K562 (cell line): ENCODE results near the gene UBL3. TPM values are rescaled to one million over a fixed set of nuclear protein-coding genes. Genes with fewer than 3 reads are reported as not detected.

Experiments
- ATAC-seq: fragments of 200-7000 bp; cut with Tn5 transposase; 3 replicates; pipeline ENCODE4 v1.9.1; 2020; ENCODE audit warnings: moderate library complexity
- BruUV-seq: library from RNA; stranded (reverse); fragments of 400-500 nt; replicated peaks from 2 replicates; lab custom pipeline; 2021; lab: Mats Ljungman, UMichigan
- CTCF ChIA-PET: fragments of 300-600 bp; formaldehyde crosslinking; extraction: SDS; loops from one replicate; lab custom pipeline; 2021; ENCODE audit warnings: low intra/inter-chr PET ratio; lab: Yijun Ruan, JAX
- POLR2A ChIA-PET: fragments of 300-600, 350-650 bp; sonication (Branson Sonifier 250); formaldehyde crosslinking; extraction: SDS; loops from one replicate; lab custom pipeline; 2021; ENCODE audit warnings: antibody characterized with exemption, inconsistent platforms; lab: Yijun Ruan, JAX
- DNase-seq, 4 experiments: peaks; one replicate each; pipeline versions ENCODE4 v3.0.0 to v3.0.0-alpha.2; 2011 to 2018; ENCODE audit warnings: low spot score in 3 of 4, mixed read lengths in 3 of 4; ENCODE audit errors: extremely low read depth in 1 of 4
- FAIRE-seq: peaks from 2 replicates; lab custom pipeline; 2011; peaks lifted over from hg19 to GRCh38; lab: Jason Lieb, UNC
- H2AFZ ChIP-seq: 2 replicates; pipeline ENCODE4 v1.6.0; 2011; ENCODE audit warnings: low read depth, low read length, control low read depth, inconsistent platforms
- H3K27ac ChIP-seq: fragments of 200-600 bp; 3 replicates; pipeline ENCODE4 v1.8.0; 2011; ENCODE audit warnings: low read depth, mild to moderate bottlenecking, control low read depth, inconsistent platforms, low read length, moderate library complexity, mixed read lengths; ENCODE audit errors: extremely low read depth
- H3K27me3 ChIP-seq, 2 experiments: fragments of 300-600 bp in 1 of 2; 2 replicates in 1 of 2; 3 replicates in 1 of 2; pipeline versions ENCODE4 v1.6.0 to v1.8.0; 2011; ENCODE audit warnings: inconsistent platforms in 2 of 2, low read length in 2 of 2, mild to moderate bottlenecking in 1 of 2, mixed read lengths in 1 of 2, moderate library complexity in 1 of 2; ENCODE audit not compliant: control insufficient read depth in 2 of 2, insufficient read depth in 2 of 2
- H3K36me3 ChIP-seq: fragments of 300-600 bp; 3 replicates; pipeline ENCODE4 v1.8.0; 2011; ENCODE audit warnings: mild to moderate bottlenecking, low read length, inconsistent platforms; ENCODE audit not compliant: control insufficient read depth, insufficient read depth
- H3K4me1 ChIP-seq, 2 experiments: fragments of 200-600 bp in 1 of 2; replicated peaks in 1 of 2; 2 replicates in 1 of 2; 3 replicates in 1 of 2; pipeline versions ENCODE4 v1.5.1 to v1.8.0; 2011; ENCODE audit warnings: inconsistent platforms in 2 of 2, low read length in 2 of 2, mild to moderate bottlenecking in 1 of 2, mixed read lengths in 1 of 2, moderate library complexity in 1 of 2; ENCODE audit not compliant: control insufficient read depth in 2 of 2, insufficient read depth in 2 of 2
- H3K4me2 ChIP-seq: 2 replicates; pipeline ENCODE4 v1.6.1; 2011; ENCODE audit warnings: low read length, control low read depth, inconsistent platforms, mixed read lengths; ENCODE audit not compliant: insufficient read depth
- H3K4me3 ChIP-seq: fragments of 200-600 bp; sonication (generic), shearing (Covaris generic); 2 replicates; pipeline ENCODE4 v1.5.1; 2016; ENCODE audit warnings: control low read depth, inconsistent platforms
- H3K79me2 ChIP-seq: fragments of 200-600 bp; 3 replicates; pipeline ENCODE4 v1.8.0; 2011; ENCODE audit warnings: low read length, inconsistent platforms; ENCODE audit not compliant: control insufficient read depth, insufficient read depth
- H3K9ac ChIP-seq, 2 experiments: 2 replicates each; pipeline versions ENCODE4 v1.6.0 to v1.6.1; 2011; ENCODE audit warnings: low read depth in 2 of 2, low read length in 2 of 2, control low read depth in 1 of 2, inconsistent platforms in 1 of 2, mild to moderate bottlenecking in 1 of 2, mixed read lengths in 1 of 2; ENCODE audit not compliant: insufficient read depth in 1 of 2
- H3K9me1 ChIP-seq: one replicate; pipeline ENCODE4 v1.6.0; 2011; ENCODE audit warnings: inconsistent platforms, mild to moderate bottlenecking, low read length, moderate library complexity; ENCODE audit not compliant: control insufficient read depth, insufficient read depth
- H3K9me3 ChIP-seq: replicated peaks from 2 replicates; pipeline ENCODE4 v1.5.1; 2011; ENCODE audit warnings: low read depth, low read length, inconsistent platforms; ENCODE audit not compliant: control insufficient read depth, insufficient read depth
- H4K20me1 ChIP-seq: replicated peaks from 2 replicates; pipeline ENCODE4 v1.6.1; 2011; ENCODE audit warnings: low read length, inconsistent platforms, mixed read lengths; ENCODE audit not compliant: control insufficient read depth, insufficient read depth
- ATF1 ChIP-seq, 2 experiments: fragments of 450-650 bp in 1 of 2; IDR thresholded peaks; 2 replicates each; pipeline ENCODE4 v1.6.1; 2016; ENCODE audit warnings: missing compliant biosample characterization in 1 of 2, missing genetic modification characterization in 1 of 2
- BDP1 ChIP-seq: IDR thresholded peaks from 3 replicates; pipeline ENCODE4 v1.6.1; 2011; ENCODE audit not compliant: insufficient read length, insufficient read depth
- CAMTA2 ChIP-seq: fragments of 250-450 bp; sonication (Bioruptor Pico); conservative IDR thresholded peaks from 2 replicates; pipeline ENCODE4 v1.5.1; 2022
- CEBPG ChIP-seq, 3 experiments: fragments of 200-800 bp in 1 of 3; sonication (Bioruptor generic) in 1 of 3; sonication (generic) in 1 of 3; formaldehyde crosslinking in 1 of 3; IDR thresholded peaks in 2 of 3; conservative IDR thresholded peaks in 1 of 3; 2 replicates each; pipeline versions ENCODE4 v1.6.1 to v1.8.0; 2016 to 2022; ENCODE audit warnings: missing compliant biosample characterization in 2 of 3, missing genetic modification characterization in 2 of 3, mild to moderate bottlenecking in 1 of 3, missing genetic modification reagents in 1 of 3
- CUX1 ChIP-seq: fragments of 200-800 bp; sonication (Bioruptor generic); IDR thresholded peaks from 2 replicates; pipeline ENCODE4 v1.6.1; 2016; ENCODE audit warnings: missing genetic modification characterization, missing compliant biosample characterization
- HDAC3 ChIP-seq: fragments of 450-650 bp; IDR thresholded peaks from 2 replicates; pipeline ENCODE4 v1.6.1; 2018; ENCODE audit warnings: borderline replicate concordance, mild to moderate bottlenecking, moderate library complexity; ENCODE audit not compliant: partially characterized antibody
- NCOA6 ChIP-seq: fragments of 450-650 bp; IDR thresholded peaks from 2 replicates; pipeline ENCODE4 v1.6.1; 2017; ENCODE audit warnings: mild to moderate bottlenecking
- RFX1 ChIP-seq: fragments of 450-650 bp; IDR thresholded peaks from 2 replicates; pipeline ENCODE4 v1.6.1; 2016; ENCODE audit warnings: mild to moderate bottlenecking, moderate library complexity
- RHOXF2B ChIP-seq: fragments of 250-450 bp; sonication (Bioruptor Pico); conservative IDR thresholded peaks from 2 replicates; pipeline ENCODE4 v1.5.1; 2021
- ZBTB1 ChIP-seq: sonication (generic); formaldehyde crosslinking; IDR thresholded peaks from 2 replicates; pipeline ENCODE4 v1.8.1; 2023; ENCODE audit warnings: missing genetic modification reagents, low read depth, mild to moderate bottlenecking, borderline replicate concordance
- ZNF143 ChIP-seq: sonication (generic); formaldehyde crosslinking; IDR thresholded peaks from 2 replicates; pipeline ENCODE4 v1.9.0; 2022; ENCODE audit warnings: mild to moderate bottlenecking, missing genetic modification reagents
- ZNF184 ChIP-seq: sonication (generic); formaldehyde crosslinking; IDR thresholded peaks from 2 replicates; pipeline ENCODE4 v1.5.0; 2020; ENCODE audit warnings: missing genetic modification reagents
- ZNF354B ChIP-seq: fragments of 250-450 bp; sonication (Bioruptor Pico); IDR thresholded peaks from 2 replicates; pipeline ENCODE4 v1.4.0; 2020
- ZNF398 ChIP-seq: fragments of 250-450 bp; sonication (Bioruptor Pico); IDR thresholded peaks from 2 replicates; pipeline ENCODE4 v1.8.0; 2021; ENCODE audit warnings: moderate library complexity, mild to moderate bottlenecking, inconsistent platforms
- ZNF699 ChIP-seq: fragments of 250-450 bp; sonication (Bioruptor Pico); IDR thresholded peaks from 2 replicates; pipeline ENCODE4 v1.8.0; 2021; ENCODE audit warnings: mild to moderate bottlenecking, moderate library complexity; ENCODE audit not compliant: insufficient replicate concordance
- WGBS: fragments of 100-300 bp; shearing (Covaris generic); methylation state at CpG from one replicate; pipeline ENCODE4 v1.1.6; 2016; ENCODE audit warnings: low coverage, mixed read lengths; ENCODE audit not compliant: insufficient coverage; ENCODE audit errors: missing lambda C conversion rate; 5-methylcytosine and 5-hydroxymethylcytosine counted together
- in situ Hi-C: fragments of 300-500 bp; cut with MboI; formaldehyde crosslinking; loops from 4 replicates; pipeline ENCODE4 v1.15.0; 2018; ENCODE audit warnings: inconsistent platforms, mixed read lengths
- intact Hi-C: fragments of 100-400 bp; cut with micrococcal nuclease; formaldehyde crosslinking; loops from 2 replicates; pipeline ENCODE4 v1.14.2; 2022
- polyA plus RNA-seq, 8 experiments: library from polyadenylated mRNA; depleted of rRNA in 4 of 8; stranded (reverse) in 5 of 8; unstranded in 3 of 8; fragments of >200 nt; fragmentation: Nextera tagmentation in 2 of 8; fragmentation: Illumina TruSeq in 1 of 8; extraction: Ambion mirVana in 2 of 8; extraction: Trizol in 1 of 8; gene quantifications; 2 replicates each; pipeline versions ENCODE4 v1.2.1 to v1.2.3, GENCODE V29; 2011 to 2014; ENCODE audit warnings: inconsistent platforms in 1 of 8, missing spikeins in 1 of 8
- total RNA-seq, 7 experiments: library from RNA; depleted of rRNA in 6 of 7; stranded (reverse); fragments of >200 nt in 6 of 7; fragmentation: Illumina TruSeq in 2 of 7; extraction: Trizol in 2 of 7; gene quantifications; 2 replicates each; pipeline versions ENCODE4 v1.2.1 to v1.2.3, GENCODE V29; 2011 to 2021; ENCODE audit warnings: low replicate concordance in 1 of 7

UBL3 gene
- total and polyA plus RNA-seq, 9 of the 15 experiments (the other 6 are each of a cell fraction or from before 2014, with no cell fraction given), result 0.64 to 2.4 (median 1.8) TPM

- no peak overlapping the region for H3K4me3 ChIP-seq
- 27% methylated on average over 1 of the region's 1 CpG for WGBS
- in situ Hi-C loops, result no loop called here
- no peak overlapping the region for H2AFZ ChIP-seq
- no peak overlapping the region for H3K27ac ChIP-seq
- no peak overlapping the region for H3K9ac ChIP-seq
- H3K9me1 ChIP-seq, result no peaks in the 10 kb centered on the region
- H3K4me2 ChIP-seq, result no peak overlapping the region
- no peak for DNase-seq
- no peaks in the 10 kb centered on the region for H3K9me3 ChIP-seq
- no peaks in the 10 kb centered on the region for H3K79me2 ChIP-seq
- ATAC-seq, result no peak
- POLR2A ChIA-PET, result no interaction called here
- H3K27me3 ChIP-seq, result no peaks in the 10 kb centered on the region
- BruUV-seq, result no TSS peak
- no peak for TF ChIP-seq BDP1
- no peak for TF ChIP-seq ZNF699 (CRISPR knock-in tag)
- TF ChIP-seq ZNF398 (CRISPR knock-in tag), result no peak
- TF ChIP-seq ZNF184 (CRISPR knock-in tag), result no peak
- no peak for TF ChIP-seq NCOA6
- TF ChIP-seq ZNF354B (CRISPR knock-in tag), result no peak
- TF ChIP-seq CAMTA2 (CRISPR knock-in tag), result no peak
- no peak for TF ChIP-seq CUX1 (CRISPR knock-in tag)
- TF ChIP-seq CEBPG (CRISPR knock-in tag; IDR thresholded peaks at IDR 0.05), result no peak
- no peak for TF ChIP-seq CEBPG (tag; conservative IDR thresholded peaks at IDR 0.05 in 1 of 2, IDR thresholded peaks at IDR 0.05 in 1 of 2)
- no peak for TF ChIP-seq HDAC3
- no peak for TF ChIP-seq ZBTB1 (CRISPR knock-in tag)
- no peak for TF ChIP-seq ATF1 (CRISPR knock-in tag; IDR thresholded peaks at IDR 0.05)
- TF ChIP-seq ATF1 (tag; IDR thresholded peaks at IDR 0.05), result no peak
- no peak for TF ChIP-seq RFX1
- no peak for TF ChIP-seq RHOXF2B (CRISPR knock-in tag)
- no peak for TF ChIP-seq ZNF143 (CRISPR knock-in tag)
- TF ChIP-seq, all 486 proteins: peak for 0
- Histone ChIP-seq H4K20me1 (peaks cover 5% of the 10 kb centered on the region; the same call in 1 of the 2 replicates), H3K36me3 (no peaks in the 10 kb centered on the region), H3K4me1 (no peaks in the 10 kb centered on the region)
- CTCF ChIA-PET, result no interaction called here
- intact Hi-C loops, result no loop called here
- no peak for FAIRE-seq
Observed at GRCh38 chr13:29782798-29783197, 67.6 kb downstream of the UBL3 start.
